NCI-H146 treated with DMSO at 0.1 percent for 48 hours (cell line): ENCODE measurements around the gene ALG11.
A peak's percentile ranks its signal among the peaks of the same experiment; 100 is the strongest.

ENCODE experiments used
- DNase-seq: peaks from one replicate; lab custom pipeline; 2025; ENCODE audit not compliant: unreplicated experiment; lab: John Stamatoyannopoulos, UW

ALG11 gene

GRCh38 chr13:51997186-51997585 is 15.0 kb upstream of the ALG11 start:
- DNase-seq = no peak

DNA sequence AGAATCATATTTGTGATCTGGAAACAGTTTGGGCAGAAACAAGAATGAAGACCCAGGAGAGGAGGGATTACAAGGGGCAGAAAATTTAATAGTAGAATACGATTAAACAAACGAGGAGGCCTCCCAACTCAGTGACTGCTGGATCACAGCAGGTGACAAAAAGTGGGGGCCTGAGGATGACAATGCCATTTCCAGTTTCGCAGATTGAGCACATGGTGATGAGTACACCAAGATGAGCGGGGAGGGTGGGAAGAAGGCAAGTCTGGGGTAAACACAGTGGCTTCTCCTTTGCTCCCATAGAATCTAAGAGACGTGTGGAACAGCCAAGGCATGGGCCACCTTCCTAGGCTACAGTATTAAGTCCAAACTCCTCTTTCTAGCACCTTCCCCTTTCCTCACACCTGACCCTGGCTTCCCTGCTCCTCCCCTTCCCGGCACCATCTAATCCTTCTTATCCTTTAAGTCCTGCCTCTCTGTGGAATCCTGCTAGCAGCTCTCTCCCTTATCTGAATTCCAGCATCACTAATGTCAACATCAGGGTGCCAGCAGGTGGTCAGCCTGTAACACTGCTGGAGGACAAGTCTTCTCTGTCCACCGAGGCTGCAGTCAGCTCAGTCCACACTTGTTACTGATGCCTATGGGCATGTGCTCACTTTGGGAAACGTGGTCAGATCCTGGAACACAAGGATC is 14.4 kb upstream of the ALG11 start:
- peak; percentile 90 for DNase-seq

- no peak for DNase-seq
These were observed 13.3 kb upstream of the ALG11 start for GRCh38 chr13:51998723-51999509.

- no peak for DNase-seq
These were observed 12.7 kb upstream of the ALG11 start for GRCh38 chr13:51999510-51999911.

DNA sequence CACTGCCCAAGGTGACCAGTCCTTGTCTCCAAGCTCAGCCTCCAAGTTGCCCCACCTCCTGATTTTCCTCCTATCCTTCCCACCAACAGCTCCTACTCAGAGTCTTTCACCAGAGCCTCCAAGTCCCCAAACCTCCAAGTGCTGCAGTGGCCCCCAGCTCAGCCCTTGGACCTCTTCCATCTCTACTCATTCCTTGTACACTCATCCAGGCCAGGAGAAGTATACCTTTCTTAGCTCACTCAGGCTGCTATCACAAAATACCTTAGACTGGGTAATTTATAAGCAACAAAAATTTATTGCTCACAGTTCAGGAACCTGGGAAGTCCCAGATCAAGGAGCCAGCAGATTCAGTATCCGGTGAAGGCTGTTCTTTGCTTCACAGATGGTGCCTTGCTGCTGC is 12.3 kb upstream of the ALG11 start:
- DNase-seq = no peak

DNA sequence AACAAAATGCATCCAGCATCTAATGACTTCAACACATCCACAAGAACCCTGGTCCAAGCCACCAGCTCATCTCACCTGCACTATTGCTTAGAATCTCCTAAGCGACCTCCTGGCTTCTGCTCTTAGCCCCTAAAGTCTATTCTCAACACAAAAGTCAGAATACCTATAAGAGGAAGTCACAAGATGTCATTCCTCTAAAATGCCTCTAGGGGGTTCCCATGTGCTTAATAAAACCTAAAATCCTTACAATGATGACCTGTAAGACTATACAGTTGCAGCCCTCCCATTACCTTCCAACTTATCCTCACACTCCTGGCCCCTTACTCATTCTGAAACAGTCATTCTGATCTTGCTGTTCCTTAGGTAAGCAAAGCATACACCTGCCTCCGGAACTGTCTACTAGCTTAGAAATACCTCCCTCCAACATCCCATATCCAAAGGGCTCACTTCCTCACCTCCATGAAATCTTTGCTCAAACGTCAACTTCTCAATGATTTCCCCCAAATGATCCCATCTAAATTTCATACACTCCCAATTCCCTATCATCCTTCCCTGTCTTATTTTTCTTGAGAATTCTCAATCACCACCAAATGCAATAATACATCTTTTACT is 11.0 kb upstream of the ALG11 start:
- DNase-seq = peak; percentile 22

- DNase-seq = no peak
These were observed 9.8 kb upstream of the ALG11 start for GRCh38 chr13:52002361-52002760.

DNA sequence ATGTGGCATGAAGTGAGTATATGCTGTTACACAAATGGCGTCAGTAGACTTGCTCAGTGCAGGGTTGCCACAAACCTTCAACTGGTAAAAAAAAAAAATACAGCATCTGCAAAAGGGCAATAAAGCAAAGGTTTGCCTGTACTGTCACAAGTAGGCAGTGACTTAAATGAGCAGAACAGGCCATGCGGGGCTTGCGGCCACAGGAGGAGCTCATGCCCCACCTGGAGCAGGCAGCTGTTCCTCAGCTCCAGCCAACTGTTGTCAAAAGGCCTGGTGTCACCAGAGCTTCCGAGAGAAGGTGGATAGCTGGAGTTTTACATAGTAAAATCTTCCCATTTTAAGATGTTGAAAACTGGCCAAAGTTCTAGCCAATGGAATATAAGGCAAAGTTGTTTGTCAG is 8.7 kb upstream of the ALG11 start:
- DNase-seq = no peak

GRCh38 chr13:52004511-52005170 is 7.6 kb upstream of the ALG11 start:
- DNase-seq = no peak

DNA sequence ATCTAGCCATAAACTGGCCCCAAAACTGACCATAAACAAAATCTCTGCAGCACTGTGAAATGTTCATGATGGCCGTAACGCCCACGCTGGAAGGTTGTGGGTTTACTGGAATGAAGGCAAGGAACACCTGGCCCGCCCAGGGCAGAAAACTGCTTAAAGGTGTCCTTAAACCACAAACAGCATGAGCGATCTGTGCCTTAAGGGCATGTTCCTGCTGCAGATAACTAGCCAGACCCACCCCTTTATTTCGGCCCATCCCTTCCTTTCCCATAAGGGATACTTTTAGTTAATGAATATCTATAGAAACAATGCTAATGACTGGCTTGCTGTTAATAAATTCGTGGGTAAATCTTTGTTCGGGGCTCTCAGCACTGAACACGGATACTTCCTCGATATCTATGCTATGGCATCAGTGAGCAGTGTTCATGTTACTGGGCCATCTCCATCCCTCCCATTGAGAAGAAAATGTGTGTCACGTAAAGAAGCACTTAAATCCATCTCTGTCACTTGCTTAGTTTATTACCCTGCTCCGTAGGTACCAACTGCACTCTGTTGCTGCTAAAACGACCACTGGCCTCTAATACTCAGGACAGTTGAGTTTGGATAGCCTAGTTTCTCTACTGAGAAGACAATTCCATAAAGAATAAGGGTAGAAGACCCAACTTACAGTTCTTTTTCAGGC is 6.2 kb upstream of the ALG11 start:
- DNase-seq = no peak

- DNase-seq = no peak
These were observed 5.5 kb upstream of the ALG11 start for GRCh38 chr13:52006523-52007245.

GRCh38 chr13:52009946-52010345 is 2.3 kb upstream of the ALG11 start:
- no peak for DNase-seq

DNA sequence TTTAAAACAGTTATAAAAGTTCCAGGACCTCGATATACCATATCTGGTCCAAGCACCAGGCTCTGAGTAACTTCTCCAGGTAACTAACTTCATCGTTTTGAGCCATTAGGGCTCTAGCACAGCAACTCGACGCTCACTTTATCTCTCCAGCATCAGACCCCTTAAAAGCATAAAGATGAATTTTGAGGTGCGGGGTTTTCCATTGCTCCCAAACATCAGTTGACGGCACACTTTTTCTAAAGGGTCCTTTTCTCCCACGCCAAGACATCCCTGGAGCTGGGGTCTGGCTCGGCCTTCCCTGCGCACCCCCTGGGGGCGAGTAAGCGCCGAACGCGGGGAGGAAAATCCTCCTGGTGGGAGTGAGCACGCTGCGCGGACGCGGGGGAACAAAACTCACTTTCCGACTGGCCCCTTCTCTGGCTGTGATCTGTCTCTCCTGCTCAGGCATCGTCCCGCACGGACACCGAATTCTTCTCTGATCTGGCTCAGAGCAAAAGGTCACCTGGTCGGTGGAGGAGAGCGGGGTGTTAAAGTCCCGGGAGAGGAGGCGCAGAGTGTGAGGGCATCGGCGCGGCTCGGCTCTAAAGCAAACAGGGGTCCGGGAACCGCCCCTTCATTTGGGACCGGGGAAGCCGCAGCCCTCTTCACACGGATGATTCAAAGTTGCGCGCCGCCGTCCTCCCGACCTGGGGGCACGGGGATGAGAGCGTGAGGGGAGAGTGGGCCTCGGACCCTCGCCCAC is 1.1 kb upstream of the ALG11 start, which contains the start of gene ATP7B:
Gene ATP7B (minus strand): TSS at position 561 of the 742 bp plus-strand sequence. CDS start 113 bp downstream, at position 448.
- DNase-seq = no peak

DNA sequence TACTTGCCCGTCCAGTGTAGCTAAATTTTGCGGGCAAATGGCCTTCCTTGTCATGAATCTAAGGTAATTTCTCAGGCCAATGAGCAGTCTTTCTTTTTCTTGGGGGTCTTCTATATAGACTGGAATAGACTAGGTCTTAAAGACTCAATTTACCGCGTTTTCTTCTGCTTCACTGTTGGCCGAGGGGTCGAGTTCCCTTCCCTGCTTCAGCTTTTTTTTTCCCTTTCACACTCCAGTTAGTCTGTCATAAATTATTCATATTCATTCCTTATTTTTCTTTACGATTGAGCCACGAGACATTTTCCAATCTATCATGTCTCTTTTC is 276 bp downstream of the ALG11 start:
- DNase-seq = no peak

GRCh38 chr13:52016296-52016695 is 4.1 kb downstream of the ALG11 start:
- no peak for DNase-seq

GRCh38 chr13:52020191-52020590 is 8.0 kb downstream of the ALG11 start:
- DNase-seq = no peak

DNA sequence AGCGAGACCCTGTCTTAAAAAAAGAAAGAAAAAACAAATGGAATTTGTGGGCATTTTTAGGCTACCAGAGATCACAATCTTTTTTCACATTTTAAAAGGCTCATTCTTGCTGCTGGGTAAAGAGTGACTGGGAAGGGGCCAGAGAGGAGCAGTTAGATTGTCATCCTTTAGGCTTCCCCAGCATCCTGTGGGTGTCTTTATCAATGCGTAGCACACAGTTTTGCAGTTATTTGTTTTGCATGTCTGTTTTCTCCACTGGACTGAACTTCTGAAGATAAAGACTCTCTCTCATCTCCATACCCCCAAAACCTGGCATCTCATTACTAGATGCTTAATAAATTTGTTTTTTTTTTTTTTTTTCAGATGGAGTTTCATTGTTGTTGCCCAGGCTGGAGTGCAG is 10.2 kb downstream of the ALG11 start:
- DNase-seq = no peak

DNA sequence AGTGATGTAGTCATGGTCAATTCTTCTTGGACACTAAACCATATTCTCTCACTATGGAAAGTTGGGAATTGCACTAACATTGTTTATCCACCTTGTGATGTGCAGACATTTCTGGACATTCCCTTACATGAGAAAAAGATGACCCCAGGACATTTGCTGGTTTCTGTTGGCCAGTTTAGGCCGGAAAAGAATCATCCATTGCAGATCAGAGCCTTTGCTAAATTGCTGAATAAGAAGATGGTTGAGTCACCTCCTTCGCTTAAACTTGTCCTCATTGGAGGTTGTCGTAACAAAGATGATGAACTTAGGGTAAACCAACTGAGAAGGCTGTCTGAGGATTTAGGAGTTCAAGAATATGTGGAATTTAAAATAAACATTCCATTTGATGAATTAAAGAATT is 12.3 kb downstream of the ALG11 start, which contains the start of gene UTP14C:
Gene UTP14C (plus strand): TSS at position 211 of the 400 bp plus-strand sequence. CDS start 4,114 bp downstream, outside the sequence.
- no peak for DNase-seq

- DNase-seq = no peak
These were observed 13.5 kb downstream of the ALG11 start for GRCh38 chr13:52025475-52026245.
